ENCODE data around the gene UBLCP1. TPM values are rescaled to one million over a fixed set of nuclear protein-coding genes. Genes with fewer than 3 reads are reported as not detected.

UBLCP1 gene
- total RNA-seq, 1 donor from 2014 or later, result 35.7 TPM

GRCh38 chr5:159303286-159303685 is 40.2 kb downstream of the UBLCP1 start:
- Mint-ChIP-seq H3K4me1 (ENCODE audit: unreplicated experiment) (peaks cover 3% of the 10 kb centered on the region), H3K27me3 (ENCODE audit: unreplicated experiment) (peaks cover 53% of the 10 kb centered on the region), H3K4me3 (ENCODE audit: unreplicated experiment) (no peak overlapping the region), H3K27ac (ENCODE audit: unreplicated experiment) (no peak overlapping the region), H3K9me3 (ENCODE audit: unreplicated experiment) (peaks cover 26% of the 10 kb centered on the region), H3K36me3 (ENCODE audit: unreplicated experiment) (peaks cover 2% of the 10 kb centered on the region)
- no peak for TF ChIP-seq CTCF (IDR thresholded peaks at IDR 0.05)
- DNase-seq (ENCODE audit: extremely low spot score, unreplicated experiment), result no peak

- no peak for TF ChIP-seq CTCF (IDR thresholded peaks at IDR 0.05)
- Mint-ChIP-seq H3K9me3 (ENCODE audit: unreplicated experiment) (peaks cover 19% of the 10 kb centered on the region), H3K4me3 (ENCODE audit: unreplicated experiment) (no peak overlapping the region), H3K27me3 (ENCODE audit: unreplicated experiment) (peaks cover 57% of the 10 kb centered on the region), H3K27ac (ENCODE audit: unreplicated experiment) (no peak overlapping the region), H3K36me3 (ENCODE audit: unreplicated experiment) (no peaks in the 10 kb centered on the region), H3K4me1 (ENCODE audit: unreplicated experiment) (peaks cover 3% of the 10 kb centered on the region)
- no peak for DNase-seq (ENCODE audit: extremely low spot score, unreplicated experiment)
These were observed 42.0 kb downstream of the UBLCP1 start for GRCh38 chr5:159304961-159305595.

GRCh38 chr5:159309689-159310433 is 46.8 kb downstream of the UBLCP1 start:
- Mint-ChIP-seq H3K4me3 (ENCODE audit: unreplicated experiment) (peak overlapping the region; percentile 32), H3K27ac (ENCODE audit: unreplicated experiment) (no peak overlapping the region), H3K36me3 (ENCODE audit: unreplicated experiment) (no peaks in the 10 kb centered on the region), H3K27me3 (ENCODE audit: unreplicated experiment) (peaks cover 88% of the 10 kb centered on the region), H3K4me1 (ENCODE audit: unreplicated experiment) (peaks cover 7% of the 10 kb centered on the region), H3K9me3 (ENCODE audit: unreplicated experiment) (no peaks in the 10 kb centered on the region)
- no peak for TF ChIP-seq CTCF (IDR thresholded peaks at IDR 0.05)
- no peak for DNase-seq (ENCODE audit: extremely low spot score, unreplicated experiment)

- no peak for DNase-seq (ENCODE audit: extremely low spot score, unreplicated experiment)
- peaks cover 87% of the 10 kb centered on the region for H3K27me3 Mint-ChIP-seq (ENCODE audit: unreplicated experiment)
- peaks cover 5% of the 10 kb centered on the region for H3K4me1 Mint-ChIP-seq (ENCODE audit: unreplicated experiment)
- no peak for TF ChIP-seq CTCF (IDR thresholded peaks at IDR 0.05)
- no peaks in the 10 kb centered on the region for H3K36me3 Mint-ChIP-seq (ENCODE audit: unreplicated experiment)
- no peaks in the 10 kb centered on the region for H3K9me3 Mint-ChIP-seq (ENCODE audit: unreplicated experiment)
- H3K27ac Mint-ChIP-seq (ENCODE audit: unreplicated experiment), result no peak overlapping the region
- H3K4me3 Mint-ChIP-seq (ENCODE audit: unreplicated experiment), result peak overlapping the region; percentile 32
These were observed 47.4 kb downstream of the UBLCP1 start for GRCh38 chr5:159310511-159310910.

- Mint-ChIP-seq H3K27ac (ENCODE audit: unreplicated experiment) (no peak overlapping the region), H3K9me3 (ENCODE audit: unreplicated experiment) (no peaks in the 10 kb centered on the region), H3K4me3 (ENCODE audit: unreplicated experiment) (no peak overlapping the region), H3K4me1 (ENCODE audit: unreplicated experiment) (peaks cover 5% of the 10 kb centered on the region), H3K36me3 (ENCODE audit: unreplicated experiment) (no peaks in the 10 kb centered on the region), H3K27me3 (ENCODE audit: unreplicated experiment) (peaks cover 83% of the 10 kb centered on the region)
- no peak for DNase-seq (ENCODE audit: extremely low spot score, unreplicated experiment)
- TF ChIP-seq CTCF (IDR thresholded peaks at IDR 0.05), result no peak
These were observed 48.0 kb downstream of the UBLCP1 start for GRCh38 chr5:159311063-159311462.
